NCI-H2081 treated with DMSO at 0.1 percent for 48 hours (cell line): ENCODE measurements around the gene RHD.
"Not testable (repeated sequence)": the region's sequence is repeated elsewhere in the genome, so short reads cannot be mapped to it uniquely, and the experiment has no call there.

ENCODE experiments used
- DNase-seq: peaks from one replicate; lab custom pipeline; 2025; lab: John Stamatoyannopoulos, UW

RHD gene

DNA sequence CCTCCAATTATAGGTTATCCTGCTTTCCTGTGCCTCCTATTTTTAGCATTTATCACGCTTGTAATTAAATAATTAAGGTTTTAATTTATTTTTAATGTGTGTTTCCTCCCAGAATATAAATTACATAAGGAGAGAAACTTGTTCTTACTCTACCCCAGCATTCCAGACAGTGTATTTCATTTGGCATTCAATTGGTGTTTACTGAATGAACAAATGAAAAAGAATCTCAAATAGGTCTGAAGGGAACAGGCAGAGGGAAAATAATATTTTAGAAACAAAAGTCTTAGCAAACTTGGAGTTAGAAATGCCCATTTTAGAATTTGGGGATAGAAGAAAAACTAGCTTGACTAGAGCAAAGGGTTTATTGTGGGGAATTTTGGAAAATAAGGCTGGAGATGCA, 15.1 kb upstream of the RHD start:
- DNase-seq, result no peak

DNA sequence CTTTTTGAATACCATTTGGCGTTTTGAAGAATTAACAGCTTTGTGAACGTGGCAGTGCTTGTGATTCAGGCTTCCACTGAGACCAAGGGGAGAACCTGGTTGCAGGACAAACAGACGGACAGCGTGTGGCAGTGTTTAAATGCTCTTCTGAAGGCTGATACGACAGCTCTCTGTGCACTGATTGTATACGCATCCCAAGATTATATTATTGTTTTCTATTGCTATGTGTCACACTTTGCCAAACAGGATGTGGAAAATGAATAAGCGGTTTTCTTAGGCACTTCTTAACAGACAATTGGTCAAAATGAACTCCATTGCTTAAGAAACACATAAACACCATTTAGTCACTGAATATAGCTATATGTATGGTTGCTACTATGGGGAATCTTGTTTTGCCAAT, 12.5 kb upstream of the RHD start:
- DNase-seq, result not testable (repeated sequence)

DNA sequence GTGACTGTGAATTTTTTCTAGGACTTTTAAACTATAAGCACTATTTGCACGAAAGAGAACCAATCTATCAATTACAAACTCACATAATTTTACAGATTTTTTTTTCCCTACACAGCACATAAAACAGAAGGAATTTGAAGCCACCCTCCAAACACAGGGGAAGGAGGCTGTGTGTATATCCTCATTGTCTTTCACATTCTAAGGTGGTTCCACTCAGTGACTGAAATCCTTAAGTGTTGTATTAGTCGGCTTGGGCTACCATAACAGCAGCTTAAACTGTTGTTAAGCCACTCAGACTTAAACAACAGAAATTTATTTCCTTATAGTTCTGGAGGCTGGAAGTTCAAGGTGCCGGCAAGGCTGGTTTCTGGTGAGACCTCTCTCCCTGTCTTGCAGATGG, 12.0 kb upstream of the RHD start:
- DNase-seq, result not testable (repeated sequence)

DNA sequence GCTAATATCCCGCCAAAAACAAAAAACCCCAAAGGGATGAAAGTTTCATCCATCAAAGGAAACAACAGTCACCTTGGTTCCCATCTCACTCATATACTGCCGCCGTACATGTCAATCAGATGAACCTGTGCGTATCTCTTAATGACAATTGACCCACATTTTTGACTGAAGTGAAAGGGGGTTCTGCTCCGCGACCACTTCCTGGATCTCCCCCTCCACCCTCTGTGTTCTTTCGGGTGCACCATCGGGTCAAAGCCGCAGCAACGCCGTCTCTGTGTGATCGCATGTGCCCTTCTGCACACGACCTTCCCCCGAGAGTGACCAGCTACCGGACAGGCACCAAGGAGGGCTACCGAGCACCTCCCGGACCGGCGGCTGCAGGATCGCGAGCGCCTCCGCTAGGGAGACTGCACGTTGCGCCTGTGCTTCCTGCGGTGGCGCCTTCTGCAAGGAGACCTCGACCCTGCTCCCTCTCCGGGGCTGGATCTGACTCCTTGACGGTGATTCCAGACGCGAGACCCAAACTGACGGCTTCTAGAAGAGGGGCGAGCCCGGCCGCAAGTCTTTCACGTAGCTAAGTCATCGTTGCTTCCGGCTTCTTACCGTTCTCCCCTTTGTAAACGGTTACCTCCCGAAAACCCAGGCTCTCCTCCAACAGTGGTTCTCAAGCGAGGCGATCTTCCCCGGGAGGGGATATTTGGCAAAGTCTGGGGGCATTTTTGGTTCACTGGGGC, 5.6 kb upstream of the RHD start:
- not testable (repeated sequence) for DNase-seq

DNA sequence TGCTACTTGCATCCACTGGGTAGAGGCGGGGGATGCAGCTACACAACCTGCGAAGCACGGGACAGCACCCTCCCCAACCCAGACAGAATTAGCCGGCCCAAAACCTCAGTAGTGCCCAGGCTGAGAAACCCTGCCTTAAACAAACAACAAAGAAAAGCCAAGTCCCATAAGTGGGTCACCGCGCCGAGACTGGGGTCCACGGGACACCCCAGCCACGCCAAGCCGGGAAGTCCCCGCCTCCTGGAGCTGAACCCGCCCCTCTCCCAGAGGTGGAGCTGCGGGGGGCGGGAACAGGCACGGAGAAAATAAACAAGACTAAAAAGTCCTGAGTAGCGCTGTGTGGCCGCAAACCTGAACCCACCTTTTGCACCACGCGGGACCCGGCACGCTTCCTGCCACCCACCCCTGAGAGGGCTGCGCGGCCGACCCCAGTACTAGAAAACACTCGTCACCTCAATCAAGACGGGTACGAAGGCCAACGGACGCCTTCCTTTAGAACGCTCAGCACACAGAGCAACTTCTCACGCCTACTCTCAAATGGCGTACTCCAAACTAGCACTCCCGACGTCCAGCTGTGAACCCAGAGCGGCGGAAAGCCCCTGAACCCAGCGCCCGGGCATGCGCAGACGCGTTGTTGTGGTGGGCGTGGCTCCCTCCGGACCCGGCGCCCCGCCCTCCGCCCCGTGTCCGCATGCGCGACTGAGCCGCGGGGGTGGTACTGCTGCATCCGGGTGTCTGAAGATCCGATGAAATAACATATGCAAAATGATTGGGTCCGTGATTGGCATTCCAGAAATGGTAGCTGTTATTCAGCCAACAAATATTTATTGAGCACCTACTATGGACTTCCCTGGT, 4.8 kb upstream of the RHD start:
- DNase-seq, result not testable (repeated sequence)

DNA sequence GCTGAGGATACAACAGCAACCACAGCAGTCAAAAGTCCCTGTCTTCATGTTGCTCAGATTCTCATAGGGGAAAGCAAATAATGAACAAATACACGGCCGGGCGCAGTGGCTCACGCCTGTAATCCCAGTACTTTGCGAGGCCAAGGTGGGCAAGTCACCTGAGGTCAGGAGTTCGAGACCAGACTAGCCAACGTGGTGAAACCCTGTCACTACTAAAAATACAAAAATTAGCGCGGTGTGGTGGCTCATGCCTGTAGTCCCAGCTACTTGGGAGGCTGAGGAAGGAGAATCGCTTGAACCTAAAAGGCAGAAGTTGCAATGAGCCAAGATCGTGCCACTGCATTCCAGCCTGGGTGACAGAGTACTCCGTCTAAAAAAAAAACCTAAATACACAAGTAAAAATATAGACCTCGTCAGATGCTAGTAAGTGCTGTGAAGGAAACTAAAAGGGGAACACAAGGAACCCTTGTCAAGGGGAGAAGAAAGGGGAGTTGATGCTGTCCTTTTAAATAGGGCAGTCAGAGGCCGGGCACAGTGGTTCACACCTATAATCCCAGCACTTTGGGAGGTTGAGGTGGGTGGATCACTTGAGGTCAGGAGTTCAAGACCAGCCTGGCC, 4.1 kb upstream of the RHD start:
- DNase-seq, result not testable (repeated sequence)

DNA sequence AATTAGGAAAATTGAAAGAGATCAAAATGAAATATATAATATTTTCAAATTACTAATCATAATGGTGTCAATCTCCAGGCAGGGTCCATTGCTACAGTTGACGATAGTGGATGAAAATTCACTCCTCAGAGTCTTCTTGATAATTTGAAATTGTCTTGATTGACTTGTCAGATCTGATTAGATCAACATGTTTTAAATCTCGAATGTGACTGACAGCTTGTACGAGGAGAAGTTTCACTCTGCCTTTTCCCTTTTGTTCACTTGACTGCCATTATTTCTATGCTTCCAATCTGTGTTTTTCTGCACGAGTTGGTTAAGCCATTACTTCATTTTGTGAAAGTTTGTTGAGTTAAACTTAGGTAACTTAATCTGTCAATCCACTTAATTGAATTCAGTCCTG, 3.3 kb downstream of the RHD start:
- DNase-seq, result not testable (repeated sequence)

DNA sequence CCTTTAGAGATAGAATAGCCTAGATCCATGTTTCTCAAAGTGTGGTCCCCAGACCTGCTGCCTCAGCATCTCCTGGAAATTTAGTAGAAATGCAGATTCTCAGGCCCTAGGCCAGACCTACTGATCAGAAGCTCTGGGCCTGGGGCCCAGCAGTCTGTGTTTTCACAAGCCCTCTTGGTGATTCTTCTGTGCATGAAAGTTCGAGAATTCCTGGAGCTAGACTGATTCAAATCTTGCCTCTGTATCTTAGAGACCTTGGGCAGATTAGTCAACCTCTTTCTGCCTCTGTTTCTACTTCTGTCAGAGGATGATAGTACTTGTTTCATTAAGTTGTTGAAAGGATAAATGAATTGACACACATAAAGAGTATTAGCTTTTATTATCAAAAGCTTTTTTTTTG, 5.0 kb downstream of the RHD start:
- not testable (repeated sequence) for DNase-seq

DNA sequence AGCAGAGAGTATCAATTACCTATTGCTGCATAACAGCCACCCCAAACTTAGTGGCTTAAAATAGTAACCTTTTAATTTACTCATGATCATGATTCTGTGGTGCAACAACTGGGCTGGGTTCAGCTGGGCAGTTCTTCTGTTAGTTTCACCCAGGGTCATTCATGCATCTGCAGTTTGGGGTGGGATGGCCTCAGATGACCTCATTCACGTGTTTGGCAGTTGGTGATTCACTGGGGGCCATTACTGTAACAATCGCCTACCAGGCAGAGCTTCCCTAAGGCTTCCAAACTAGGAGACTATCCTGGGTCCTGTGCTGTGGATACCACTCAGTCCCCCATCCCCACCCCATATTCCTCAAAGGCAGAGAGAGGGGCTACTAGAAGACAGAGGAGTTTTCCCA, 6.0 kb downstream of the RHD start:
- not testable (repeated sequence) for DNase-seq

DNA sequence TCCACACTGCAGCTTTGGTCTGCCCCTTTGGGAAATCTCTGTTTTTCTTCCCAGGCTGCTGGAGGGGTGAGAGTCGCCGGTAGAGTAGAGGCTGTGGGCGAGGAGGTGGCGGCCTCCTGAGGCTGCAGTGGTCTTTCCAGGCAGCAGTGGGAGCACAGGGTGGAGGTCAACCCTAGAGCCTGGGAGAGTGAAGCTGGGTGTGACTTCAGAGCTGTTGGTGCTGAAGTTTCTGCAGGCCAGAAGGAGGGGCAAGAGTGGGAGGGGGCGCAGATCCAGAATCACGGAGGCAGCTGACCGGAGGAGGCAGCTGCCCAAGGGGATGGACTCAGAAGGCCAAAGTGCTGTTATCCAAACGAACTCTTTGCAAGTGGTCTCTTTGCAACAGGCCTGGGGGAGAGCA, 6.5 kb downstream of the RHD start:
- DNase-seq, result not testable (repeated sequence)

DNA sequence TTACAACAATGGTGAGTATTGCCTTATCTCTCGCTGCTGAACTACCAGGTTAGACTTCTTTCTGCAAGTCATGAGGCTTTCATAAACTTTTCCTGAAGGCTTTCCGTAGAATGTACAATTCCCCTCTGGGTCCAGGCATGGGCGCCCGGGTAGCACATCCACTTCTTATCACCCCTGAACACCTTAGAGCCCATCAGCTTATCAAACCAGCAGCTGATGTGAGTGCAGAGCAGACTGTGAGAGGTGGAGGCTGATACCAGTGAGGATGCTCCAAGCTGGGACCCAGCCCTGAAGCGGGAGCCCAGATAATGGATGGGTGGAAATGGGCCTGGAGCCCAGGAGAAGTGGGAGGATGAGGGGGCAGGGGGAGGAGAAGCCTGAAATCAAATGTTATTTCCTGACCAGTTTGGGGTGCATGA, 7.4 kb downstream of the RHD start:
- DNase-seq, result not testable (repeated sequence)

DNA sequence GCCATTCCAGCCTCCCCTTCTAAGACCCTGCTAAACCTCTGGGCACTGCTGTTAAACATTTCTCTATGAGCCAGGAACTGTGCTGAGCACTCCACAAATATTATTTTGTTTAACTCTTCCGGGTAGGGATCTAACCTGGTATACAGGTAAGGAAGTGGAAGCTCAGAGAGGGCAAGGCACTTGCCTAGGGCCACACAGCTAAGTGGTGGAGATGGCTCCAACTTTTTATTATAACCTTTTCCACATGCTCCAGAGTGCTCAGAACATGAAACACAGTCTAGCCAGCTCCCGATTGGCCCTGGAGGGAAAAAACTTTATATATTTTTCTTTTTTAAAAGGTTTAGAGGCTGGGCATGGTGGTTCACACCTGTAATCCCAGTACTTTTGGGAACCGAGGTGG, 13.6 kb downstream of the RHD start:
- not testable (repeated sequence) for DNase-seq

DNA sequence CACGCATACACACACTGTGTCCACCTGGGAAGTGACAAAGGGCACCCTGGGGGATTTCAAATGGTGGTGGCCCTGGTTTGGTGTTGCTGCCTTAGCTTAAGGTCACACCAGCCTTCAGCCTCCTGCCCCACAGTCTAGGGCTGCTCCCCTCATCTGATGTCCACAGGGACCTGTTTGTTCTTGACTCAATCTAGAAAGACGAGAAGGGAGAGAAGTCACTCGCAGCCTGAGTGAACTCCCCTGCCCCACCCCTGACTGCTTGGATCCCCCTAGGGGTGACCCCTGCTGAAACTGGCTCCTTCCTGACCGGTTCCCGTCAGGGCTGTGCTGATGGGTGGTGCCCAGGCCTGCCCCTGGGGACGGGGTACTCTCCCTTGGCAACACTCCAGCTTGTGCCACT, 14.9 kb downstream of the RHD start:
- not testable (repeated sequence) for DNase-seq

DNA sequence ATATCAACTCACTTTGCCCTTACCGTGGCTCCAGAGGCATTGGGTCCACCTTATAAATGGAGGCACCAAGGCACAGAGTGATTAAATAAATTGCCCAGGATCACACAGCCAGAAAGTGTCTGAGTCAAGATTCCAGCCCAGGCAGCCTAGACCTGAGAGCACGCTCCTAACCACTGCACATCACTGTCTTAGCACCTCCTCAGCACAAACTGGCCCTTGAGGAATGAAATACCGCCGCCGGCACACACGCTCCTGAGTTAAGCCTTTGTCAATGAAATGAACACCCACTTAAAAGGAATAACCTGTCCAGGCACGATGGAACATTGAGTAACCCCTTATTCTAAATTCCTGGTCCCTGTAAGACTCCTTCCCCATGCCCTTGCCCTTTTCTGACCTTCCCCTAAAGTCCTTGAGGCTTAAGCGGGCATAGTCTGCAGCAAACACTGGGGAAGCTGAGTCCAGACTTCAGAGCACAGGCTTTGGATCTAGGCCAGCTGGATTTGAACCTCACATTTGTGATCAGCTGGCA, 16.3 kb downstream of the RHD start:
- not testable (repeated sequence) for DNase-seq

DNA sequence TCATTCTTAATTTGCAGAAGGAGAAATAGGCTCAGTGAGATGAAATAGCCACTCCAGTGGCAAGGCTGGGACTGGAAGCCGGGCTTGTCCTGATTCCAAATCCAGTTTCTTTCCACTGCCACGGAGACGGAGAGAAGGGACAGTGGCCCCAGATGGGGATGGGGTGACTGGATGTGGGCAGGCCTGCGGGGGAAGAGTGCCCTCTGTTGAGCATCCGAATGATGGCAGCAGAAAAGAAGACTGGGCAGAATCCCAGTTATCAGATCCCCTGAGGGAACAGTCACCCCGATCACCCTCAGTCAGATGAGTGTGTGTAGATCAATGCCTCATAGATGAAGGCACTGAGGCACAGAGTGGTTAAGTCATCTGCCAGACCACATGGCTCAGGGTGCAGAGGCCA, 17.7 kb downstream of the RHD start:
- not testable (repeated sequence) for DNase-seq

DNA sequence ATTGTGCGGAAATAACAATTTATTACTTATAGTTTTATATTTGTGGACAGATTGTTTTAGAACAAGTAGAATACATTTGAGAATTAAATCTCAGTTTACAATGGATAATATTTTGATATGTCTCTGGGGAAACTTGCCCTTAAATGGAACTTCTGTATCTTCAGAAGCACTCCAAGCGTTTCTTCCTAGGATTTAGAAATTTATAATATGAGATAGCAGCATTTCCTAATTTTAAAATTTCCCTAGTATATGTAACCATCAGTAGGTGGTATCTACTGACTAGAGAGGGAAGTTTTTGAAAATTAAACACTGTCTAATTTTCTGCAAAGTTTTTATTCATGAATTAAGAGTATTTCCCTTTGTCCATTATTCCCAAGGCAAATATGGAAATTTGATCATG, 21.1 kb downstream of the RHD start:
- DNase-seq, result not testable (repeated sequence)

DNA sequence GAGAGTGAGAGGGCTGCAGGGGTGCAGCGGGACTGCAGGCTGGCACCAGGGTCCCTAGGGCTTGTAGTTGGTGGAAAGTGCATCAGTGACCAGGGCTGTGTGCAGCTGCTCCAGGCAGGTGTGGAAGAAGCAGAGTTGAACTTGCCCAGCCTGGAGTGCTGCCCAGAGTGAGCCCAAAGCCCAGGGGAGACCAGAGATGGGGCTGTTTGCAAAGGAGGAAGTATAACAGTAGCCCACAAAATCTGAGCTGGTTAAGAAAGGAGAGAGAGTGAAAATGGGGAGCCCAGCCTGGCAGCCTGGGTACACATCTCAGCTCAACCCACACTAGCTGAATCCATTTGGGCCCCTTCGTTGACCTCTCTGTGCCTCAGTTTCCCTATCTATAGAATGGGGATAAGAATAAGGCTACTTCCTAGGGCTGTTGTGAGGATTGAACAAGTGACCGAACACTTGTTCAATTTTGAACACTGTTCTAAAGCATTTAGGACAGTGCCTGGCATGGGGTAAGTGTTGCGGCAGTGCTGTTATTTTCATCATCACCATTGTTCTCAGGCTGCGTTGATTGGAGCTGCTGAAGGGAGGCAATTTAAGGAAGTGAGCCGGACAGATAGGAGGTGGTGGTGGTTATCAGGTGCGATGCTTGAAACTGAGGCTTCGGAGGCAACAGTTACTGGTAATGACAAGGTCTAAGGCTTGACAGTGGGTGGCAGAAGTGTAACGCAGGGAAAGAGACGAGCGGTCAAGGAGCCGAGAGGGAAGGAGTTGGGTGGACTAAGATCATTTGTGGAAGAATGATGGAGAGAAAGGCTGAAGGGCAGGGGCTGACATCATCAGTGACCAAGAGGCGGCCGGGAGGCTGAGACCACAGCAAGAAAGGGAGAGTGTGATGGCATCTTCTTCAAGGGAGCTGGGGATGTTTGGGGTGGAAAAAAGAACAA, 22.8 kb downstream of the RHD start:
- DNase-seq, result not testable (repeated sequence)

DNA sequence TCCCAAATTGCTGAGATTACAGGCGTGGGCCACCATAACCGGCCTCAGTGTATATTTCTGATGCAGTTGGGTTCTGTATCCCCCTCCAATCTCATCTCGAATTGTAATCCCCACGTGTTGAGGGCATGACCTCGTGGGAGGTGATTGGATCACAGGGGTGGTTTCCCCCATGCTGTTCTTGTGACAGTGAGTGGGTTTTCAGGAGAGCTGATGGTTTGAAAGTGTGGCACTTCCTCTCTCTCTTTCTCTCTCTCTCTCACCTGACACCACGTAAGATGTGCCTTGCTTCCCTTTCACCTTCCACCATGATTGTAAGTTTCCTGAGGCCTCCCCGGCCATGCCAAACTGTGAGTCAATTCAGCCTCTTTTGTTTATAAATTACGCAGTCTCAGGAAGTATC, 24.2 kb downstream of the RHD start:
- DNase-seq, result not testable (repeated sequence)

DNA sequence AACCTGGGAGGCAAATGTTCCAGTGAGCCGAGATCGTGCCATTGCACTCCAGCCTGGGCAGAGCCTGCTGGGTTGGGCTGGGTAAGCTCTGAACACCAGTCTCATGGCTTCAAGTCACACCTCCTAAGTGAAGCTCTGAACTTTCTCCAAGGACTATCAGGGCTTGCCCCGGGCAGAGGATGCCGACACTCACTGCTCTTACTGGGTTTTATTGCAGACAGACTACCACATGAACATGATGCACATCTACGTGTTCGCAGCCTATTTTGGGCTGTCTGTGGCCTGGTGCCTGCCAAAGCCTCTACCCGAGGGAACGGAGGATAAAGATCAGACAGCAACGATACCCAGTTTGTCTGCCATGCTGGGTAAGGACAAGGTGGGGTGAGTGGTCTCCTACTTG, 28.4 kb downstream of the RHD start:
- not testable (repeated sequence) for DNase-seq

DNA sequence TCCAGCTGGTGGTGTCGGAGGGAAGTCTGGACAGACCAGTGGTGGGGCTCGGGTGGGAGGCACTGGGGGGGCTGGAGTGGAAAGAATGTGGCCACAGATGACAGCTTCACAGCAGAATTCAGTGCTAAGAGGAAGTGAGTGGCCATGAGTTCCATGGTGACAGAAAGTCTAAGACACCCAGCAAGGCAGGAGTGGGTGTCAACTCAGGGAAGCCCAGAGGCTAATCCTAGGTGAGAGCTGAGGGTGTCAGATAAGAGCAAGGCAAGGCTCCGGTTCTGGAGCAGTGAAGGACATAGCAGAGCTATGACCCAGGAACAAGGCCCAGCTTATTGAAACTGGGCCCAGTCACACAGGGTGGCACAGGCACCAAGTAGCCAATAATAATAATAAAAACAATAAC, 30.0 kb downstream of the RHD start:
- not testable (repeated sequence) for DNase-seq

DNA sequence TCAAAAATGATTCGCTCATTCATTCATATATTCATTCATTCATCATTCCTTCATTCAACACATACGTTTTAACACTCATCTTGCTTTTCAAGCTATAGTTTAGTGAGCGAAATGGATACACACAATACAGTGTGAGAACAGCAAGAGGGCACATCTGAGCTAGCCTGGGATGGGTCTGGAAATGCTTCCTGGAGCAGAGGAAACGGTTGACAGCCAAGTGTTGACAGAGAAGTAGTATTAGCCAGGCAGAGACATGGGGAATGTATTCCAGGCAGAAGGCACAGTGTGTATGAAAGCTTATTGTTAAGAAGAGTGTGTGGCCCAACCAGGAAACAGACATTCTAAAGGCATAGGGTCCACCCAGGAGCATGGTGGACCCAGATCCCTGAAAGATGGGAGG, 32.6 kb downstream of the RHD start:
- not testable (repeated sequence) for DNase-seq
